ENCODE data around the gene DCBLD2.

Gene DCBLD2

DNA sequence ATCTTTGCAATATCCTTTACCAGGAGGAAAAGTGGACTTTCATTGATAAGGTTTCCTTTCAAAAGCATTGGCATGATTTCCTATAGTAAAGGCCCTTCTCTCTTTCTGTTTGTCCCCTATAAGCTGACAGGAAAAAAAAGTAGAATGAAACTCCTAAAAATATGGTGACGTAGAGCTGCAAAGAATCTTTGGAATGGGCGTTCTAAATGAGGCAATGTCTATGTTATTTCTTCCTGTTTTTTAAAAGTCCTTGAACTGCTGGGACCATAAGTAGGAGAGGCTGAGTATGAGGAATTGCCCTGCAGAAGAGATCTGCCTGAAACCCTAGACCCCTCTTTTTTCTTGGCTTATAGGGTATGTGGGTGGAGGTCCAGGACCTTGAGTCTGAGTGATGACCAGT lies 121.2 kb downstream of the DCBLD2 start:
- Histone ChIP-seq H3K4me2 (ENCODE audit: low read length) (no peak overlapping the region), H3K9me3 (ENCODE audit: insufficient read depth, low read length) (no peaks in the 10 kb centered on the region), H3K27ac (ENCODE audit: low read length) (no peak overlapping the region), H3K36me3 (replicated peaks; ENCODE audit: low read depth, low read length) (no peaks in the 10 kb centered on the region), H3K79me2 (ENCODE audit: low read length) (no peaks in the 10 kb centered on the region), H3K27me3 (ENCODE audit: low read depth, low read length) (no peaks in the 10 kb centered on the region), H3K9ac (ENCODE audit: low read length) (no peak overlapping the region), H4K20me1 (ENCODE audit: insufficient read depth, low read length) (no peaks in the 10 kb centered on the region), H3K4me1 (ENCODE audit: low read length) (no peaks in the 10 kb centered on the region), H3K4me3 (ENCODE audit: low read length) (no peak overlapping the region), H2AFZ (ENCODE audit: low read depth, low read length) (no peak overlapping the region)
- TF ChIP-seq, protein P1, sequence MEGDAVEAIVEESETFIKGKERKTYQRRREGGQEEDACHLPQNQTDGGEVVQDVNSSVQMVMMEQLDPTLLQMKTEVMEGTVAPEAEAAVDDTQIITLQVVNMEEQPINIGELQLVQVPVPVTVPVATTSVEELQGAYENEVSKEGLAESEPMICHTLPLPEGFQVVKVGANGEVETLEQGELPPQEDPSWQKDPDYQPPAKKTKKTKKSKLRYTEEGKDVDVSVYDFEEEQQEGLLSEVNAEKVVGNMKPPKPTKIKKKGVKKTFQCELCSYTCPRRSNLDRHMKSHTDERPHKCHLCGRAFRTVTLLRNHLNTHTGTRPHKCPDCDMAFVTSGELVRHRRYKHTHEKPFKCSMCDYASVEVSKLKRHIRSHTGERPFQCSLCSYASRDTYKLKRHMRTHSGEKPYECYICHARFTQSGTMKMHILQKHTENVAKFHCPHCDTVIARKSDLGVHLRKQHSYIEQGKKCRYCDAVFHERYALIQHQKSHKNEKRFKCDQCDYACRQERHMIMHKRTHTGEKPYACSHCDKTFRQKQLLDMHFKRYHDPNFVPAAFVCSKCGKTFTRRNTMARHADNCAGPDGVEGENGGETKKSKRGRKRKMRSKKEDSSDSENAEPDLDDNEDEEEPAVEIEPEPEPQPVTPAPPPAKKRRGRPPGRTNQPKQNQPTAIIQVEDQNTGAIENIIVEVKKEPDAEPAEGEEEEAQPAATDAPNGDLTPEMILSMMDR (IDR thresholded peaks at IDR 0.05; ENCODE audit: low read depth, low read length), result no peak
- TF ChIP-seq EZH2phosphoT487 (IDR thresholded peaks at IDR 0.05; ENCODE audit: low read depth), result no peak

DNA sequence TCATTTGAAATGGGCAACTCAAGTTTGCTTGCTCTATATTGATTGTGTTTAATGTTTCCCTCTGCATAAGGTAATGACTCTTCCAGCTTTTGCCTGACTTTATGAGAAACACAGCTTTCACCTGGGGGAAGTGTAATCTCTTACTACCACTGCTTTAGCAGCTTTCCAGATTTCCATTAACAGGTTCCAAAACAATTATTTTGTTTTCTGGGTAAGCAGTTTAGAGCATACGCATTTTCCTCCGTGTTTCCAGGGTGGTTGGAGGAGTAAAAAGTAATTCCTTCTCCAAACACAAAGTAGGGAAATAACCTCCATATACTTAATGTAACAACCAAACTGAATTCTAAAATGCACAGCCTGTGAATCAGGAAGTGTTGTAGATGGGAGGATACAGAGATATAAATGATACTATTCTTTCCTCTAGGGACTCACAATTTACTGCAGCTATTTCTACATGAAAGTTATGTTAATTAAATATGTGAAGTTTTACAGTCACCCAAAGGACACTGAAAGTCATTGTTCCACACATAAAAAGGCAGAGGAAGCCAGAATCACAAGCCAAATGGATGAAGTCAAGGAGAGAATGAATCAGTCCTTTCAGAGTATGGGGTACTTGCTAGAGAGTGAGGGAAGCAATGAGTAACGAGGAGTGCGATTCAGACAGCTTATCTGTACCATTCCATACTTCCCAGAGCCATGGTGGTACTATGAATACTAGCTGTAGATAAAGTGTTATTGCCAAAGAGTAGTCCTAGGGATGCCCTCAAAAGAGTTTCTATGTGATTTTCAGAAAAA lies 121.8 kb downstream of the DCBLD2 start:
- no peak for TF ChIP-seq EZH2phosphoT487 (IDR thresholded peaks at IDR 0.05; ENCODE audit: low read depth)
- TF ChIP-seq, protein P1 (IDR thresholded peaks at IDR 0.05; ENCODE audit: low read depth, low read length), result no peak
- no peak overlapping the region for H3K4me2 ChIP-seq (ENCODE audit: low read length)
- H3K9ac ChIP-seq (ENCODE audit: low read length), result no peak overlapping the region
- H3K4me1 ChIP-seq (ENCODE audit: low read length), result no peaks in the 10 kb centered on the region
- H4K20me1 ChIP-seq (ENCODE audit: insufficient read depth, low read length), result no peaks in the 10 kb centered on the region
- no peaks in the 10 kb centered on the region for H3K79me2 ChIP-seq (ENCODE audit: low read length)
- H3K9me3 ChIP-seq (ENCODE audit: insufficient read depth, low read length), result no peaks in the 10 kb centered on the region
- no peak overlapping the region for H2AFZ ChIP-seq (ENCODE audit: low read depth, low read length)
- no peak overlapping the region for H3K27ac ChIP-seq (ENCODE audit: low read length)
- H3K4me3 ChIP-seq (ENCODE audit: low read length), result no peak overlapping the region
- H3K36me3 ChIP-seq (replicated peaks; ENCODE audit: low read depth, low read length), result no peaks in the 10 kb centered on the region
- H3K27me3 ChIP-seq (ENCODE audit: low read depth, low read length), result no peaks in the 10 kb centered on the region

DNA sequence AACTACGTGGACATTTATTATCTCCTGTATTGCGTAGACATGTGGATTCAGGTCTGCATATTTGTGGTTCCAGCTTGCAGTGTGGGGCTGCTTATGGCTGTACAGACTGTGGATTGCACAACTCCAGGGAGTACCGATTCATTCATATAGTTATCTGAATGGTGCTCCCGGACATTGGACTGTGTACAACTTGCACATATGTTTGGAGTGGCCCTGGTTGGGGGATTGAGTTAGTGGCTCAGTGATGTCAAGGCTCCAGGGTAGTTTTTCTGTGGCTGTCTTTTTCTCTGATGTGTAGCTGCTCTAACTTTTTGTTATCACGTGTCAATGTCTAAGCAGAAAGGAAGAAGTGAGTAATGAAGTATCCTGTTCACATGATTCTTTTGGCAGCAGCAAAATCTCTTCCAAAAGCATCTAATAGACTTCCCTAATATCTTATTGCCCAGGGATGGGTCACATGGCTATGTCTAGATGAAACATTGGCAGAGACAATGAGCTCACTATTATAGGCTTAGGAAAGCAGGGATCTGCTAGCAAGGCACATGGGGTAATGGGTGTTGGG lies 122.6 kb downstream of the DCBLD2 start:
- Histone ChIP-seq H3K9me3 (ENCODE audit: insufficient read depth, low read length) (no peaks in the 10 kb centered on the region), H3K36me3 (replicated peaks; ENCODE audit: low read depth, low read length) (no peaks in the 10 kb centered on the region), H4K20me1 (ENCODE audit: insufficient read depth, low read length) (no peaks in the 10 kb centered on the region), H3K4me2 (ENCODE audit: low read length) (no peak overlapping the region), H3K4me3 (ENCODE audit: low read length) (no peak overlapping the region), H3K4me1 (ENCODE audit: low read length) (no peaks in the 10 kb centered on the region), H3K79me2 (ENCODE audit: low read length) (no peaks in the 10 kb centered on the region), H3K27me3 (ENCODE audit: low read depth, low read length) (no peaks in the 10 kb centered on the region), H2AFZ (ENCODE audit: low read depth, low read length) (no peak overlapping the region), H3K27ac (ENCODE audit: low read length) (no peak overlapping the region), H3K9ac (ENCODE audit: low read length) (no peak overlapping the region)
- TF ChIP-seq, protein P1 (IDR thresholded peaks at IDR 0.05; ENCODE audit: low read depth, low read length), result no peak
- TF ChIP-seq EZH2phosphoT487 (IDR thresholded peaks at IDR 0.05; ENCODE audit: low read depth), result no peak

DNA sequence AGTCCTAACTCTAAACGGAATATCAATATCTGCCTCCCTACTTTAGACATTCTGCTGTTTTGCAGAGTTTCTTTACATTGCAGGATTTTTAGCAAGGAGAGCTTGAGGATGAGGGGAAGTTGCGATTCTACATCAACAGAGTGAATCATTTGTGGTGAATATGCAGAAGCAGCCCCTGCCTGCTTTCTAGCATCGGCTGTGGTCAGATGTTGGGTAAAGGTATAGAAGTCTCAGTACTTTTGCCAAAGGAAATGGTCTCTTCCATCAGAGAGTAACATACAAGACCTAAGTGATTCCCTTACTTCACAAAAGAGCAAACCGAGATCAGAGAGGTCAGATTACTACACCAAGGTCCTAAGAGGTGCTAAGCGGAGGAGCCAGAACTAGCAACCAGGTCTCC lies 123.1 kb downstream of the DCBLD2 start:
- Histone ChIP-seq H3K4me3 (ENCODE audit: low read length) (no peak overlapping the region), H3K27ac (ENCODE audit: low read length) (no peak overlapping the region), H3K9me3 (ENCODE audit: insufficient read depth, low read length) (no peaks in the 10 kb centered on the region), H3K36me3 (replicated peaks; ENCODE audit: low read depth, low read length) (no peaks in the 10 kb centered on the region), H3K9ac (ENCODE audit: low read length) (no peak overlapping the region), H4K20me1 (ENCODE audit: insufficient read depth, low read length) (no peaks in the 10 kb centered on the region), H3K27me3 (ENCODE audit: low read depth, low read length) (no peaks in the 10 kb centered on the region), H3K4me1 (ENCODE audit: low read length) (no peaks in the 10 kb centered on the region), H2AFZ (ENCODE audit: low read depth, low read length) (no peak overlapping the region), H3K4me2 (ENCODE audit: low read length) (no peak overlapping the region), H3K79me2 (ENCODE audit: low read length) (no peaks in the 10 kb centered on the region)
- no peak for TF ChIP-seq EZH2phosphoT487 (IDR thresholded peaks at IDR 0.05; ENCODE audit: low read depth)
- TF ChIP-seq, protein P1 (IDR thresholded peaks at IDR 0.05; ENCODE audit: low read depth, low read length), result no peak

Measured in OCI-LY3 (cell line).